DMS53 (cell line): ENCODE measurements around the gene DHDH.
A peak's percentile ranks its signal among the peaks of the same experiment; 100 is the strongest.
"Not testable (repeated sequence)": the region's sequence is repeated elsewhere in the genome, so short reads cannot be mapped to it uniquely, and the experiment has no call there.

Experiments used
- DNase-seq: peaks from one replicate; lab custom pipeline; 2025; lab: John Stamatoyannopoulos, UW

The DHDH gene

GRCh38 chr19:48915757-48916156, 17.7 kb upstream of the DHDH start:
- DNase-seq, result peak; percentile 96

DNA sequence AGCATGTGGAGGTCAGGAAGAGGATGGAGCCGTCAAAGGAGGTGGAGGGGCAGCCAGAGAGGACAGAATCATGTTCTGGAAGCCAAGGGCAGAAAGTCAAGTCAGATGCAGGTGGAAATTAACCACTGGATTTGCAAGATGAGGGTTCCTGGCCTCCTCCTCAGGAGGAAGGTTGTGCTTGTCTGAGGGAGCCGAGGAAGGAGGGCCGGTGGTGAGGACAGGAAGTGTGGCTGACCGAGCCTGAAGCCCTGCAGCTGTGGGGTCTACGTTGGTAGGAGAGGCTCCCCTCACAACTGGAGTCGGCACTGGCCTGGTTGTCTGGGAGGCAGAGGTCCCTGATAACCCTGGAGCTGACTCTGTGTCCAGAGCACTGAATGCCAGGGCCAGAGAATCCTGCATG, 15.4 kb upstream of the DHDH start:
- DNase-seq, result no peak

DNA sequence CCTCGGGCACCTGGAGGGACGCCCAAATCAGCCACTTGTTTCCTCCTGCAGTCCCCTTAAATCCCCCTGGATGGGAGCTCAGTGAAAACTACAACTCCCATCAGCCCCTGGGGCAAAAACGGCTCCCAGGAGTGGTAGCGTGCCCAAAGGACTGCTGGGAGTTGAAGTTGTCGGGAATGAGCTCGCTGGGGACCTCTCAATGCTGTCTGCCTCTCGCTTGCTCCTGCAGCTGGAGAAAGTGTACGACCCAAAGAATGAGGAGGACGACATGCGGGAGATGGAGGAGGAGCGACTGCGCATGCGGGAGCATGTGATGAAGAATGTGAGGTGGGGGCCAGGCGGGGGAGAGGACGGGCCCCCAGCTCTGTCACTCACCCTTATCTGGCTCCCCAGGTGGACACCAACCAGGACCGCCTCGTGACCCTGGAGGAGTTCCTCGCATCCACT, 14.7 kb upstream of the DHDH start:
- peak; percentile 54 for DNase-seq

GRCh38 chr19:48919271-48919670, 14.2 kb upstream of the DHDH start:
- DNase-seq, result not testable (repeated sequence)

DNA sequence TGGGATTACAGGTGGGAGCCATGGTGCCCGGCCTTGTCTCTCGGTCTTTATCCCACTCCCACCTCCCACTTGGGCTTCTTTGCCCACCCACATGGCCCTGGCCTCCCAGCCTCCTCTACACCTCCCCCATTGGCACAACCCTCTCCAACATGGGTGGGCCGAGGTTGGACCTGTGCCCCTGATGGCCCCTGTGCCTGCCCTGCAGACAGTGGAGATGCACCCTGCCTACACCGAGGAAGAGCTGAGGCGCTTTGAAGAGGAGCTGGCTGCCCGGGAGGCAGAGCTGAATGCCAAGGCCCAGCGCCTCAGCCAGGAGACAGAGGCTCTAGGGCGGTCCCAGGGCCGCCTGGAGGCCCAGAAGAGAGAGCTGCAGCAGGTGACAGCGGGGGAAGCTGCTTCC, 12.6 kb upstream of the DHDH start:
- no peak for DNase-seq

GRCh38 chr19:48921721-48922500, 11.6 kb upstream of the DHDH start:
- no peak for DNase-seq

DNA sequence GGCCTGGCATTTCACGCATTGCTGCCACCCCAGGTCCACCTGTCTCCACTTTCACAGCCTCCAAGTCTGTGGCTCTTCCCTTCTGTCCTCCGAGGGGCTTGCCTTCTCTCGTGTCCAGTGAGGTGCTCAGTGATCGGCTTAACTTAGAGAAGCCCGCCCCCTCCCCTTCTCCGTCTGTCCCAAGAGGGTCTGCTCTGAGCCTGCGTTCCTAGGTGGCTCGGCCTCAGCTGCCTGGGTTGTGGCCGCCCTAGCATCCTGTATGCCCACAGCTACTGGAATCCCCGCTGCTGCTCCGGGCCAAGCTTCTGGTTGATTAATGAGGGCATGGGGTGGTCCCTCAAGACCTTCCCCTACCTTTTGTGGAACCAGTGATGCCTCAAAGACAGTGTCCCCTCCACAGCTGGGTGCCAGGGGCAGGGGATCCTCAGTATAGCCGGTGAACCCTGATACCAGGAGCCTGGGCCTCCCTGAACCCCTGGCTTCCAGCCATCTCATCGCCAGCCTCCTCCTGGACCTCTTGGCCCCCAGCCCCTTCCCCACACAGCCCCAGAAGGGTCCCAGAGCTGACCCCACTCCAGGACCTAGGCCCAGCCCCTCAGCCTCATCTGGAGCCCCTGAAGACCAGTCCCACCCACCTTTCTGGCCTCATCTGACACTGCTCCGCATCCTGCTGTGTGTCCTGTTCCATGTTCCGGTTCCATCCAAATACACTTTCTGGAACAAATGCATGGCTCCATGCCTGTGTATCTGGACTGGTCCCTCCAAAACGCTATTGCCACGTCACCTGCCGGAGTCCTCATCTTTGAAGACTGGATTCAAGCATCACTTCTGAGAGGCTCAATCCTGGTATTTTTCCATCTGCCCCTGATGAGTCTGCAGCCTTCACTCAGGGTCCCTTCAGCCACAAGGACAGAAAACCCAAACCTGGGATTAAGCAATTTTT, 10.7 kb upstream of the DHDH start:
- no peak for DNase-seq

DNA sequence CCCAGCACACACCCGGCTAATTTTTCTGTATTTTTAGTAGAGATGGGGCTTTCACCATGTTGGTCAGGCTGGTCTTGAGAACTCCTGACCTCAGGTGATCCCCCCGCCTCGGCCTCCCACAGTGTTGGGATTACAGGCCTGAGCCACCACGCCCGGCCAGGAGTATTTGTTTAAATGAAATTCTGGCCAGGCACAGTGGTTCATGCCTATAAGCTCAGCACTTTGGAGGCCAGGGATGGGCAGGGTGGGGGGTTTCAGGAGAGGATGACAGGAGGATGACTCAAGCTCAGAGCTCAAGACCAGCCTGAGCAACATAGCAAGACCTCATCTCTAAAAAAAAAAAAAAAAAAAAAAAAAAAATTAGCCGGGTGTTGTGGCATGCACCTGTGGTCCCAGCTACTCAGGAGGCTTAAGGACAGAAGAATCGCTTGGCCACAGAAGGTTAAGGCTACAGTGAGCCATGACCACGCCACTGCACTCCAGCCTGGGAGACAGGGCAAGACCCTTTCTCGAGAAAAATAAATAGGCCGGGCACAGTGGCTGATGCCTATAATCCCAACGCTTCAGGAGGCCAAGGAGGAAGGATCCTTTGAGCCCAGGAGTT, 8.2 kb upstream of the DHDH start:
- DNase-seq, result peak; percentile 27

- not testable (repeated sequence) for DNase-seq
These were observed 7.6 kb upstream of the DHDH start for GRCh38 chr19:48925890-48926289.

DNA sequence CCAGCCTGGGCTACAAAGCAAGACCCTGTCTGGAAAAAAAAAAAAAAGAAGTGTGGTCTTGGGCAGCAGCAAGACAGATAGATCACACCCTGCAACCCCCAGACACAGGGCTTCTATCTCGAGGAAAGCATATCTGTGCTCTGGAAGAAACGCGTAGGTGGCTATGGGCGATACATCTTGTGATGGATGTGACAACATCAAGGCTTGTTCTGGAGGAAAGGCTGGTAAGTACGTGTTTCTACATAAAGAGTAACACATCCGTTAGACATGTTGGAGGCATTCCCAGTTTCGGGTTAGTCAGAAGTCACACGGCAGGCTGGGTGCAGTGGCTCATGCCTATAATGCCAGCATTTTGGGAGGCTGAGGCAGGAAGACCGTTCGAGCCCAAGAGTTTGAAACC, 6.6 kb upstream of the DHDH start:
- peak; percentile 70 for DNase-seq

DNA sequence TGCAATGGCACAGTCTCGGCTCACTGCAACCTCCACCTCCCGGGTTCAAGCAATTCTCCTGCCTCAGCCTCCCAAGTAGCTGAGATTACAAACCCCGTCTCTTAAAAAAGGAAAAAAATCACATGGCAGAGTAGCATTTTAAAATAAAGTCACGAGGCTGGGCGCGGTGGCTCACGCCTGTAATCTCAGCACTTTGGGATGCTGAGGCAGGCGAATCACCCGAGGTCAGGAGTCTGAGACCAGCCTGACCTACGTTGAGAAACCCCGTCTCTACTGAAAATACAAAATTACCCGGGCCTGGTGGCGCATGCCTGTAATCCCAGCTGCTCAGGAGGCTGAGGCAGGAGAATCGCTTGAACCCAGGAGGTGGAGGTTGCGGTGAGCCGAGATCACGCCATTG, 5.8 kb upstream of the DHDH start:
- DNase-seq, result not testable (repeated sequence)

- DNase-seq, result peak; percentile 36
These were observed 5.1 kb upstream of the DHDH start for GRCh38 chr19:48928164-48929025.

DNA sequence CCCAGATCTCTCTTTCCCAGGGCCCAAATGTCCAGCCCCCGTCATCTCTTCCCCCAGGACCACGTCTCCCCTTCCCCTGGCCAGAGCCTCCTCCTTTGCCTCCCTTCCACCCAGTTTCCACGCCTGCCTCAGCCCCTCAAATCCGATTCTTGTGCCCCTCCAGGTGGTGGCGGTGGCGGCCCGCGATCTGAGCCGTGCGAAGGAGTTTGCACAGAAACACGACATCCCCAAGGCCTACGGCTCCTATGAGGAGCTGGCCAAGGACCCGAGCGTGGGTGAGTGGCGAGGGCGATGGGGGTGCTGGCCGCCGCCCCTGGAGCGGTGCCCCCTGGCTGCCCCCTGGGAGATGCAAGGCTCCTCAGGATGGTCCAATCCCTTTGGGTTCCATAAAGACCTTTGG, 1.3 kb downstream of the DHDH start:
- no peak for DNase-seq

- no peak for DNase-seq
These were observed 2.4 kb downstream of the DHDH start for GRCh38 chr19:48935864-48936263.

- DNase-seq, result no peak
These were observed 4.8 kb downstream of the DHDH start for GRCh38 chr19:48938256-48938655.

- no peak for DNase-seq
These were observed 7.4 kb downstream of the DHDH start for GRCh38 chr19:48940902-48941301.

DNA sequence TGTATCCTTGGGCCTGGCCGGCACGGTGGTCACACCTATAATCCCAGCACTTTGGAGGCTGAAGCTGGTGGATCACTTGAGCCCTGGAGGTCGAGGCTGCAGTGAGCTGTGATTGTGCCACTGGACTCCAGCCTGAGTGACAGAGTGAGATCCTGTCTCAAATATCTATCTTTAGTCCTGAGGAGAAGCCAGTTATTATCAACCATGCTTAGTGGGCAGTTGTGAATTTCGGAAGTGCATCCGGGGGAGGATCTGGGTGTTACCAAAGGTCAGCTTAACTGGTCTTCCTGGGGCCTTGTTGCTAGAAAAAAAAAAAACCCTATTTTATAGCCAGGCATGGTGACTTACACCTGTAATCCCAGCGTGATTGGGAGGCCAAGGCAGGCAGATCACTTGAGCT, 9.6 kb downstream of the DHDH start:
- no peak for DNase-seq

DNA sequence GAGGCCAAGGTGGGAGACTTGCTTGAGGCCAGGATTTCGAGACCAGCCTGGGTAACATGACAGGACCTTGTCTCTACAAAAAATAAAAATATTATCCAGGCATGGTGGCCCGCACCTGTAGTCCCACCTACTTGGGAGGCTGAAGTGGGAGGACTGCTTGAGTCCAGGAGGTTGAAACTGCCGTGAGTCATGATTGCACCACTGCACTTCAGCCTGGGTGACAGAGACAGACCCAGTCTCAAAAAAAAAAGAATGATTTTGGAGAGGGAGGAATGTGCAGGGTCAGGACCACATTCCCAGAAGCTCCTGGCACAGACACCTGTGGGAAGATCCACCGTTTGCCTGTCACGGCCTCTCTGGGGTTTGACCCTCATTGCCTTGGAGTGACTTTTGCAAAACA, 11.9 kb downstream of the DHDH start:
- no peak for DNase-seq

- no peak for DNase-seq
These were observed 12.3 kb downstream of the DHDH start for GRCh38 chr19:48945817-48946216.

- DNase-seq, result no peak
These were observed 13.2 kb downstream of the DHDH start for GRCh38 chr19:48946463-48947257.

DNA sequence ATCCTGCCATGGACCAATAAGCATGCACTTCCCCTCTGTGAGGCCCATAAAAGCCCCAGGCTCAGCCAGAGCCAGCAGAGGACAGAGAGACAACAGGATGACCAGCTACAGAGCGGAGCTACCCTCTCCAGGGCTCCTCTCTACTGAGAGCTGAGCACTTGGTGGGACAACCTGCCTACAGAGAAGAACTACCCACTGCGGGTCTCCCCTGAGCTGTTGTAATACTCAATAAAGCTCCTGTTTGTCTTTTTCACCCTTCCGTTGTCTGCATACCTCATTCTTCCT, 13.7 kb downstream of the DHDH start:
- DNase-seq, result no peak
